Activated naive CD4-positive, alpha-beta T cell treated with anti-CD3 and anti-CD28 coated beads, Interleukin-2, amount 50 U/mL, for 16 hours (primary cell): ENCODE results near the gene ABCB11.
"Not testable (repeated sequence)": the region's sequence is repeated elsewhere in the genome, so short reads cannot be mapped to it uniquely, and the experiment has no call there.

ENCODE experiments used
- DNase-seq: peaks from one replicate; pipeline ENCODE4 v3.0.0-alpha.2; 2020

ABCB11 gene

GRCh38 chr2:168969865-168970264 is 61.3 kb downstream of the ABCB11 start:
- DNase-seq, result no peak

DNA sequence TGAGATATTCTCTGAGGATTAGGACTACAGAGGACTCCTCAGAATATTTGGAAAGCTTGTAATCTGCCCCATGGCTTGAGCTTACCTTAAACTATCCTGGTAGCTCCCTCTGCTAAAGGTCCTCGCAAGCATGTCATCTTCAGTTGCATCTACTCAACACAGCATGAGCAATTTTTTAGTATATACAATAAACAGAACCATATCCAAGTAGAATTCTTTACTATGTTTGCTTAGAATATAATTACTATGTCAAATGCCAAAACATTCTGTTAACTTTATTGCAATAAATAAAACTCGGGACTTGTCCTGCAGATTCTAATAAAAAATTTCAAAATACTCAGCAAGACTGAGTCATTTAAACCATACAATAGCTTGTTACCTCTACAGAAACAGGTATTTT is 62.8 kb downstream of the ABCB11 start:
- DNase-seq, result no peak

DNA sequence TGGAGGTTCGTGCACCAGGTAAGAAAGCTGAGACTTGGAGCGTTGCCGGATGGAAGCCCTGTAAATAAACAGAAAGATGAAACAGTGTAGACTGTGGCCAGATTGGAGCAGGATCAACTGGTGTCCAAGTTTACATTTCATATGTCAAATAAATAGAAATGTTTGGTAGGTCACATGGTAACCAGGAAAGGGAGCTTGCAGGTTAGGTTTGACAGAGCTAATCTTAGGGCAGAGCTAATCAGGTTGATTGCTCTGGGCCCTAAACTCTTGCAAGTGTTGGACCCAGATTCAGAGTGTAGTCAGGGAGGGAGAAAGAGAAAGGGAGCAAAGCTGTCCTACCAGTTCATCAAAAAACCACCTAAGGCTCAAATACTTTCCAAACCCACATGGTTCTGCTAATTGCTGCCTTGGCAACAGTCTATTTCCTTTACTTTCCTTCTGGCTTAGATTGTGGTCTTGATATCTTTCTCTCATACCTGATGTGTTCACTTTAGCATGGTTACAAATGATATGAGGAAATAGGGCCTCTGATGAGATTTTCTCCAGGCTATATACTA is 66.8 kb downstream of the ABCB11 start:
- no peak for DNase-seq

GRCh38 chr2:168962636-168963035 is 68.5 kb downstream of the ABCB11 start:
- DNase-seq, result no peak

DNA sequence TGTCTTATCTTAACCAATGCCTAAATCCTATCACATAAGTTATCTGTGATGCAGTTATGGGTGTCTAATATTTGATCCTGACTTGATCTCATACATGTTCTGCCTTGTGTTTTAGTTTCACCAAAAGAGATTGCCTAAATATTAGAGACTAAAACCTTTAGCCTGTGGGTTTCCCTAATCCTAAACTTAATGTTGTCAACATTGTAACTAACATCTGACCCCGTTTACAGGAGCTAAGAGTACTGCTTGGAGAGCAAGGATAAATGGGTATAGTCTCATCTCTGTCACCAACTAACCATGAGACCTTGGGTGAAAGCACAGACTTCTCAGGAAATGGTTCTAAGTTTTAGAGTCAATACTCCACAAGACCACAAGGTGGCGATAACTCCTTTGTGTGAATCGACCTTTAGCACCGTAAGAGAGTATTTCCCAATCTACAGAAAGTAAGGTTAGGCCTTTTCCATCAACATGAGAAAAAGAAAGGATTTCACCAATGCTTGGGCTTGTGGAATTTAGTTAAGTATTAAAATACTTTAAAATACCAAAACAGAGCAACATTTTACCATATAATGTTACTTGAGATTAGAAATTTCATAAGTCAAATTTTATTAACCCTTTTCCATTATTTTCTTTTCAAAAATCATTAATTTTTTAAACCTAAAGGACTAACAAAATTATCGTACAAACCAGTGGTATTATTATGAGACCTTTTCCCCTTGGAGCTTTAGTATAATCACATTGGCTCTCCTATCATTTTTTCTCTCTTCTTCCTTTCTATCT is 69.5 kb downstream of the ABCB11 start:
- DNase-seq, result peak; percentile 13

DNA sequence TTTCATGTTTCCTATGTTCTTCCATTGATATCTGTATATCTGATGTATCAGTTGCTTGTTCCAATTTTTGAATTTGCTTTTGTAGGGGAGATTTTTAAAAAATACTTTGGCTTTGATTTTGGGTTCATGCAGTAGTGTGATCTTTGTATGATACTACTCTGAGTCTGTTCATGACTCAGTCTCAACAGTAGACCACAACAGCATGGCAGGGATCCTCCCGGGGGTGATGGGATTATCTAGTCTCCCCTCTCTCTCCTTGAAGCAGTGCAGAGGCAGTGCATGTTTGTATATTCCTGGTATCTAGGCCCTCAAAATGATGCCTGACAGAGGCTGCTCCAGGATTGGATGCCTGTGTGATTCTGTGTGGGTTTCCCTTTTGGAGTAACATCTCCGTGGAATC is 74.7 kb downstream of the ABCB11 start:
- DNase-seq, result no peak

GRCh38 chr2:168955321-168955720 is 75.8 kb downstream of the ABCB11 start:
- no peak for DNase-seq

GRCh38 chr2:168954256-168954655 is 76.9 kb downstream of the ABCB11 start:
- DNase-seq, result no peak

- DNase-seq, result no peak
Observed at GRCh38 chr2:168952424-168952823, 78.7 kb downstream of the ABCB11 start.

DNA sequence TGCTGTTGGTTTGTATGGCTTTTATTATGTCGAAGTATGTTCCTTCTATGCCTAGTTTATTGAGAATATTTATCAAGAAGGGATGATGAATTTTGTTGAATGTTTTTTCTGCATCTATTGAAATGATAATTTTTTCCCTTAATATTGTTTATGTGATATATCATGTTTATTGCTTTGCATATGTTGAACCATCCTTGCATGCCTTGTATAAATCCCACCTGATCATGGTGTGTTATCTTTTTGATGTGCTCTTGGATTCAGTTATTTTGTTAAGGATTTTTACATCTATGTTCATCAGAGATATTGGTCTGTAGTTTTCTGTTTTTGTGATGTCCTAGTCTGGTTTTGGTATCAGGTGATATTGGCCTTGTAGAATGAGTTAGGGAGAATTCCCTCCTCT is 79.3 kb downstream of the ABCB11 start:
- no peak for DNase-seq

- no peak for DNase-seq
Observed at GRCh38 chr2:168949324-168949723, 81.8 kb downstream of the ABCB11 start.

DNA sequence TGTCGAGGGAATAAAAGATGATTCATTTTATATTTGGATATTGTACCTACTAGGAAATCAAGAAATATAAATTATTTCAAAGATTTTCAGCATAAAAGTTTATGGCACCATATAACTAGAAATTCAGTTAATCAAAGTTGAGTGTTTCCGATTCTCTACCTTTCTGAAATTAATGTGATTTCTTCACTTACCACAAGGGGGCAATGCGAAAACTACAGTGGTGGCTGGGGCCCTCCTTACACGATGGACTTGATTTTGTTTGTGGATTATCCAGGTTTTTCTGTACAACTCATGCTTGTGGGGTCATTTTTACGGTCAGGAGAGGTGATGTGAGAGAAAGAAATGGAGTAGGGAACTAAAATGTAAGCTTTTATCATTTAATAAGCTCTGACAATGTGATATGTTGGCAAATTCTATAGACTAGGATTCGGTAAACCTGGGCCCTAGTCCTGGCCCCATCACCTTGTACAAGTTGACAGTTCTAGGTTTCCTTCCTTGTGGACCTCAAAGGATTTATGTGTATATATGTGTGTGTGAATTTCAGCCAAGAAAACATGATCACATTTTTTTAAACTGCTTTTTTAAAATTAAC is 82.4 kb downstream of the ABCB11 start:
- DNase-seq, result no peak

GRCh38 chr2:168945508-168945907 is 85.6 kb downstream of the ABCB11 start:
- no peak for DNase-seq

- no peak for DNase-seq
Observed at GRCh38 chr2:168944065-168944464, 87.1 kb downstream of the ABCB11 start.

- DNase-seq, result no peak
Observed at GRCh38 chr2:168941297-168941696, 89.8 kb downstream of the ABCB11 start.

DNA sequence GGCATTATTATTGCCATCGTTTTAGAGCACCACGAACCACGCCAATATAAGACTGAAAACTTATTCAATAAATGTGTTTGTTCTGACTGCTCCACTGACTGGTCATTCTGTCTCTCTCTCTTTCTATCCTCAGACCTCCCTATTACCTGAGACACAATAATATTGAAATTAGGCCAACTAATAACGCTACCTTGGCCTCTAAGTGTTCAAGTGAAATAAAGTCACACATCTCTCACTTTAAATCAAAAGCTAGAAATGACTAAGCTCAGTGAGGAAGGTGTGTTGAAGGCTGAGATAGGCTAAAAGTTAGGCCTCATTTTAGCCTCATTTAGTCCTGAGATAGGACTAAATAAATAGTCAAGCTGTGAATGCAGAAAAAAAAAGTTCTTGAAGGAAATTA is 91.2 kb downstream of the ABCB11 start:
- no peak for DNase-seq

GRCh38 chr2:168939061-168939460 is 92.1 kb downstream of the ABCB11 start:
- no peak for DNase-seq

- no peak for DNase-seq
Observed at GRCh38 chr2:168935810-168936581, 95.1 kb downstream of the ABCB11 start.

GRCh38 chr2:168934826-168935225 is 96.3 kb downstream of the ABCB11 start:
- DNase-seq, result no peak

GRCh38 chr2:168932174-168932573 is 99.0 kb downstream of the ABCB11 start:
- DNase-seq, result not testable (repeated sequence)

- DNase-seq, result no peak
Observed at GRCh38 chr2:168930242-168930641, 100.9 kb downstream of the ABCB11 start.

- no peak for DNase-seq
Observed at GRCh38 chr2:168929031-168929430, 102.1 kb downstream of the ABCB11 start.

DNA sequence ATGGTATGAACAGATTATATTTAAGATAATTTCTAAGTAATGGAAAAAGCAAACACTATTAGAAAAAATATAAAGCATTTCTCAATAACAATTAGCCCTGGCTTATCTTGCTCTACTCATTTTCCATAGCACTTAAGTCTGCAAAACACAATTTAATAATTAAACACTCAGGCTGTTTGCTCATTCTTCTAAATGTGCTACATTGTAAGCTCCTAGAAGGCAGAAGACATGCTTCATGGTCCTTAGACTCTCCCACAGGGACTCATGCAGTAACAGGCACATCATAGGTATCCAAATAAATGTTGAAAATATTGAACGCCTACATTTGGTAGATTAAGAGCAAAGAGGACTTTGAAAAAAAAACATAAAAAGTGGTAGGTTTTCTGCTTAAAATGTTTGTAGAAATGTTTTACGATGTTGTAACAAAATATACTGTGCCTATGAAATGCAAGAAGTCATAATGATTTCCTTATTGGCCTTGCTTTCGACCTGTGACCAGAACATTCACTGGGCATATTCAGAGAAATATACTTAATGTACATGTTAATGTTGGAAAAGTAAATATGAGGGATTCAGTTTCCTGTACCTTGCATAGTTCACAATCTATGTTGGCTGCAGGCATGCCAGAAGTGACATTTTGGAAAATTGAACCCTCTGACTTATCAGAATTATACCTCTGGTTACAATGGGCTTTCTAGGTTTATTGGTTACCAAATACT is 102.9 kb downstream of the ABCB11 start:
- no peak for DNase-seq
